Sigmoid colon (tissue), 4 donors: ENCODE measurements around the gene ZAP70.
A peak's percentile ranks its signal among the peaks of the same experiment; 100 is the strongest.

Source experiments
- CTCF ChIP-seq, 4 experiments: fragments of 450-650 bp in 3 of 4; fragments of 200-600 bp in 1 of 4; IDR thresholded peaks; one replicate each; pipeline ENCODE4 v1.5.1; 2016 to 2019; ENCODE audit warnings: antibody characterized with exemption in 4 of 4, mild to moderate bottlenecking in 3 of 4, moderate library complexity in 2 of 4
- EP300 ChIP-seq, 4 donors: sonication (generic); formaldehyde crosslinking; IDR thresholded peaks; one replicate each; pipeline ENCODE4 v1.6.1; 2017; ENCODE audit warnings: antibody characterized with exemption in 4 of 4
- POLR2A ChIP-seq, 2 donors: fragments of 450-650 bp; IDR thresholded peaks; one replicate each; pipeline ENCODE4 v1.6.1; 2016; ENCODE audit warnings: antibody characterized with exemption in 2 of 2, mild to moderate bottlenecking in 2 of 2, moderate library complexity in 2 of 2

- TF ChIP-seq POLR2A (IDR thresholded peaks at IDR 0.05) (no peak), CTCF (IDR thresholded peaks at IDR 0.05) (peak in 1 of 4 experiments; percentile 5), EP300 (IDR thresholded peaks at IDR 0.05) (no peak)
These were observed 48.8 kb upstream of the ZAP70 start for GRCh38 chr2:97664636-97664970.
